ENCODE data around the gene WDR6.

Gene WDR6

GRCh38 chr3:49007068-49007770 lies at the start of gene WDR6:
Gene WDR6, plus strand, starts transcription at chr3:49007391. Its CDS starts 41 bp downstream, at chr3:49007432.
- ChIA-PET POLR2A (interaction anchor here (0.6 to 6.7 kb wide), 37 partner anchors 10 to 518 kb away, joined by 3 to 204 read pairs (median 4); partner anchors contain the start of genes ARIH2, CELSR3, DALRD3 and IMPDH2), CTCF (interaction anchor here (0.7 to 2.3 kb wide), 6 partner anchors 10 to 87 kb away, joined by 4 to 8 read pairs (median 7); partner anchors contain the start of genes NDUFAF3, P4HTM and QRICH1)
- DNase-seq (ENCODE audit: extremely low spot score), result peak; percentile 97
- TF ChIP-seq PKNOX1 (IDR thresholded peaks at IDR 0.05) (peak; percentile 97), L3MBTL2 (conservative IDR thresholded peaks at IDR 0.05) (peak; percentile 99), ELF4 (IDR thresholded peaks at IDR 0.05) (peak; percentile 33; the same call in 1 of the 2 replicates), BHLHE40 (IDR thresholded peaks at IDR 0.05; ENCODE audit: borderline replicate concordance) (no peak)

- DNase-seq (ENCODE audit: extremely low spot score), result no peak
- TF ChIP-seq SUZ12 (IDR thresholded peaks at IDR 0.05) (no peak), LEF1 (IDR thresholded peaks at IDR 0.05; ENCODE audit: borderline replicate concordance) (no peak), FOXA1 (IDR thresholded peaks at IDR 0.05) (no peak), HDGF (IDR thresholded peaks at IDR 0.05; ENCODE audit: borderline replicate concordance) (no peak), TARDBP (IDR thresholded peaks at IDR 0.05) (no peak)
- ChIA-PET CTCF (interaction anchor here (1.2 kb wide), 1 partner anchor 221 kb away, joined by 5 read pairs; no protein-coding TSS in a partner anchor), POLR2A (no interaction called here)
Observed at GRCh38 chr3:48960841-48961413, 46.3 kb upstream of the WDR6 start.

GRCh38 chr3:48962340-48962739 lies 44.9 kb upstream of the WDR6 start:
- ChIA-PET POLR2A (no interaction called here), CTCF (no interaction called here)
- DNase-seq (ENCODE audit: extremely low spot score), result no peak
- no peak for TF ChIP-seq SP1 (IDR thresholded peaks at IDR 0.05)

GRCh38 chr3:48962939-48963338 lies 44.3 kb upstream of the WDR6 start:
- ChIA-PET POLR2A (no interaction called here), CTCF (no interaction called here)
- TF ChIP-seq ZNF384 (IDR thresholded peaks at IDR 0.05) (no peak), SUZ12 (IDR thresholded peaks at IDR 0.05) (no peak), HDGF (IDR thresholded peaks at IDR 0.05; ENCODE audit: borderline replicate concordance) (no peak), ARNT (IDR thresholded peaks at IDR 0.05) (no peak), L3MBTL2 (conservative IDR thresholded peaks at IDR 0.05) (no peak), SP1 (IDR thresholded peaks at IDR 0.05) (no peak), FOXM1 (IDR thresholded peaks at IDR 0.05; ENCODE audit: borderline replicate concordance) (no peak), FOXK2 (IDR thresholded peaks at IDR 0.05) (no peak), BHLHE40 (IDR thresholded peaks at IDR 0.05; ENCODE audit: borderline replicate concordance) (no peak), LEF1 (IDR thresholded peaks at IDR 0.05; ENCODE audit: borderline replicate concordance) (no peak), TARDBP (IDR thresholded peaks at IDR 0.05) (no peak), ELF4 (IDR thresholded peaks at IDR 0.05) (no peak), NFRKB (IDR thresholded peaks at IDR 0.05) (no peak), FOXA1 (IDR thresholded peaks at IDR 0.05) (no peak), CTBP1 (IDR thresholded peaks at IDR 0.05; ENCODE audit: borderline replicate concordance) (no peak)
- no peak for DNase-seq (ENCODE audit: extremely low spot score)

- no peak for TF ChIP-seq SP1 (IDR thresholded peaks at IDR 0.05)
- TF ChIP-seq ARNT (IDR thresholded peaks at IDR 0.05), result no peak
- TF ChIP-seq BHLHE40 (IDR thresholded peaks at IDR 0.05; ENCODE audit: borderline replicate concordance), result no peak
- no peak for TF ChIP-seq ZNF384 (IDR thresholded peaks at IDR 0.05)
- TF ChIP-seq TARDBP (IDR thresholded peaks at IDR 0.05), result no peak
- no peak for TF ChIP-seq L3MBTL2 (conservative IDR thresholded peaks at IDR 0.05)
- TF ChIP-seq HDGF (IDR thresholded peaks at IDR 0.05; ENCODE audit: borderline replicate concordance), result no peak
- no peak for TF ChIP-seq LEF1 (IDR thresholded peaks at IDR 0.05; ENCODE audit: borderline replicate concordance)
- no peak for DNase-seq (ENCODE audit: extremely low spot score)
- ChIA-PET CTCF (no interaction called here), POLR2A (no interaction called here)
Observed at GRCh38 chr3:48963591-48963990, 43.6 kb upstream of the WDR6 start.

- no peak for DNase-seq (ENCODE audit: extremely low spot score)
- CTCF ChIA-PET, result no interaction called here
- no peak for TF ChIP-seq TARDBP (IDR thresholded peaks at IDR 0.05)
- TF ChIP-seq LEF1 (IDR thresholded peaks at IDR 0.05; ENCODE audit: borderline replicate concordance), result no peak
- TF ChIP-seq PKNOX1 (IDR thresholded peaks at IDR 0.05), result no peak
- TF ChIP-seq HDGF (IDR thresholded peaks at IDR 0.05; ENCODE audit: borderline replicate concordance), result no peak
- no peak for TF ChIP-seq FOXA1 (IDR thresholded peaks at IDR 0.05)
- no peak for TF ChIP-seq FOXM1 (IDR thresholded peaks at IDR 0.05; ENCODE audit: borderline replicate concordance)
- TF ChIP-seq ARNT (IDR thresholded peaks at IDR 0.05), result no peak
- no peak for TF ChIP-seq SP1 (IDR thresholded peaks at IDR 0.05)
- no peak for TF ChIP-seq L3MBTL2 (conservative IDR thresholded peaks at IDR 0.05)
- no peak for TF ChIP-seq ELF4 (IDR thresholded peaks at IDR 0.05)
- TF ChIP-seq BHLHE40 (IDR thresholded peaks at IDR 0.05; ENCODE audit: borderline replicate concordance), result no peak
- no peak for TF ChIP-seq NFRKB (IDR thresholded peaks at IDR 0.05)
- POLR2A ChIA-PET, result no interaction called here
Observed at GRCh38 chr3:48966367-48966766, 40.8 kb upstream of the WDR6 start.

- TF ChIP-seq FOXM1 (IDR thresholded peaks at IDR 0.05; ENCODE audit: borderline replicate concordance) (no peak), TARDBP (IDR thresholded peaks at IDR 0.05) (no peak)
- ChIA-PET POLR2A (no interaction called here), CTCF (no interaction called here)
- no peak for DNase-seq (ENCODE audit: extremely low spot score)
Observed at GRCh38 chr3:48966876-48967361, 40.3 kb upstream of the WDR6 start.

Data from HEK293T (cell line).